GM23338 (cell line): ENCODE data around the gene POU6F1. TPM values are rescaled to one million over a fixed set of nuclear protein-coding genes. Genes with fewer than 3 reads are reported as not detected.

ENCODE experiments used
- ATAC-seq: fragments of 200-7000 bp; cut with Tn5 transposase; 3 replicates; pipeline ENCODE4 v1.9.1; 2020
- DNase-seq: peaks from one replicate; pipeline ENCODE4 v3.0.0-alpha.2; 2015; ENCODE audit warnings: low spot score
- H2AFZ ChIP-seq: fragments of 200-600 bp; sonication (generic); 2 replicates; pipeline ENCODE4 v1.8.0; 2016; ENCODE audit warnings: antibody characterized with exemption, mild to moderate bottlenecking, moderate library complexity
- H3F3A ChIP-seq: fragments of 200-600 bp; sonication (generic); replicated peaks from 2 replicates; pipeline ENCODE4 v1.8.0; 2017; ENCODE audit warnings: antibody characterized with exemption, mixed run types, low read depth
- H3K27ac ChIP-seq: fragments of 200-600 bp; sonication (generic); 2 replicates; pipeline ENCODE4 v1.6.1; 2016; ENCODE audit warnings: low read depth
- H3K27me3 ChIP-seq: fragments of 200-600 bp; sonication (generic); 2 replicates; pipeline ENCODE4 v1.8.0; 2016; ENCODE audit warnings: mild to moderate bottlenecking, mixed run types, moderate library complexity; ENCODE audit not compliant: insufficient read depth
- H3K36me3 ChIP-seq: fragments of 200-600 bp; sonication (generic); 2 replicates; pipeline ENCODE4 v1.8.0; 2016; ENCODE audit warnings: mild to moderate bottlenecking; ENCODE audit not compliant: insufficient read depth
- H3K4me1 ChIP-seq: fragments of 200-600 bp; sonication (generic); 2 replicates; pipeline ENCODE4 v1.8.0; 2016; ENCODE audit warnings: mild to moderate bottlenecking, moderate library complexity; ENCODE audit not compliant: insufficient read depth
- H3K4me2 ChIP-seq: fragments of 200-600 bp; sonication (generic); 2 replicates; pipeline ENCODE4 v1.7.1; 2017; ENCODE audit warnings: mixed run types
- H3K4me3 ChIP-seq: fragments of 200-600 bp; sonication (generic); 2 replicates; pipeline ENCODE4 v1.6.1; 2016; ENCODE audit warnings: mixed run types
- H3K79me2 ChIP-seq: fragments of 200-600 bp; sonication (generic); replicated peaks from 2 replicates; pipeline ENCODE4 v1.8.0; 2017; ENCODE audit warnings: mild to moderate bottlenecking; ENCODE audit not compliant: insufficient read depth
- H3K9me2 ChIP-seq: fragments of 200-600 bp; sonication (generic); 2 replicates; pipeline ENCODE4 v1.8.0; 2017; ENCODE audit not compliant: insufficient read depth
- H4K20me1 ChIP-seq: fragments of 200-600 bp; sonication (generic); replicated peaks from 2 replicates; pipeline ENCODE4 v1.8.0; 2017; ENCODE audit warnings: mild to moderate bottlenecking; ENCODE audit not compliant: insufficient read depth
- H3K27ac Mint-ChIP-seq: 2 replicates; pipeline ENCODE4 v1.8.0; 2020; ENCODE audit warnings: inconsistent platforms, mild to moderate bottlenecking, moderate library complexity, mixed read lengths
- H3K27me3 Mint-ChIP-seq: 3 replicates; pipeline ENCODE4 v1.8.0; 2022; ENCODE audit warnings: low read depth, mild to moderate bottlenecking, moderate library complexity, mixed read lengths, inconsistent platforms; ENCODE audit not compliant: insufficient read depth, poor library complexity
- H3K36me3 Mint-ChIP-seq: 3 replicates; pipeline ENCODE4 v1.8.0; 2021; ENCODE audit warnings: low read depth, mild to moderate bottlenecking, inconsistent platforms, moderate library complexity, mixed read lengths
- H3K4me1 Mint-ChIP-seq: 3 replicates; pipeline ENCODE4 v1.8.0; 2020; ENCODE audit warnings: mild to moderate bottlenecking, inconsistent platforms, mixed read lengths
- H3K4me3 Mint-ChIP-seq: 3 replicates; pipeline ENCODE4 v1.8.0; 2021; ENCODE audit warnings: moderate library complexity, mild to moderate bottlenecking, inconsistent platforms, mixed read lengths
- H3K9me3 Mint-ChIP-seq: 3 replicates; pipeline ENCODE4 v1.8.0; 2020; ENCODE audit warnings: moderate library complexity, mild to moderate bottlenecking, inconsistent platforms, mixed read lengths
- CREB1 ChIP-seq: fragments of 250-450 bp; sonication (Bioruptor Pico); IDR thresholded peaks from 2 replicates; pipeline ENCODE4 v1.5.0; 2020; ENCODE audit warnings: low read depth, mild to moderate bottlenecking, moderate library complexity
- EZH2 ChIP-seq: fragments of 200-600 bp; sonication (generic); IDR thresholded peaks from one replicate; pipeline ENCODE4 v1.8.0; 2017; ENCODE audit warnings: antibody characterized with exemption, mild to moderate bottlenecking, low read depth; ENCODE audit not compliant: unreplicated experiment
- EZH2phosphoT487 ChIP-seq: fragments of 200-600 bp; sonication (generic); IDR thresholded peaks from one replicate; pipeline ENCODE4 v1.8.1; 2018; ENCODE audit warnings: antibody characterized with exemption; ENCODE audit not compliant: unreplicated experiment
- JUNB ChIP-seq: IDR thresholded peaks from one replicate; pipeline ENCODE4 v1.6.1; 2016; ENCODE audit warnings: antibody characterized with exemption; ENCODE audit not compliant: unreplicated experiment
- NANOG ChIP-seq: IDR thresholded peaks from 2 replicates; pipeline ENCODE4 v1.6.1; 2016; ENCODE audit warnings: antibody characterized with exemption, borderline replicate concordance
- POLR2AphosphoS5 ChIP-seq: IDR thresholded peaks from 2 replicates; pipeline ENCODE4 v1.6.1; 2016; ENCODE audit warnings: antibody characterized with exemption, low read depth
- STAT1 ChIP-seq: IDR thresholded peaks from one replicate; pipeline ENCODE4 v1.6.1; 2016; ENCODE audit warnings: antibody characterized with exemption; ENCODE audit not compliant: unreplicated experiment
- ZNF114 ChIP-seq: fragments of 250-450 bp; sonication (Bioruptor Pico); IDR thresholded peaks from 2 replicates; pipeline ENCODE4 v1.5.0; 2020; ENCODE audit warnings: mild to moderate bottlenecking, moderate library complexity
- ZNF331 ChIP-seq: fragments of 250-450 bp; sonication (Bioruptor Pico); IDR thresholded peaks from 2 replicates; pipeline ENCODE4 v1.5.0; 2020; ENCODE audit warnings: low read depth, mild to moderate bottlenecking, moderate library complexity
- polyA plus RNA-seq: library from polyadenylated mRNA; unstranded; fragments of >200 nt; fragmentation: Nextera tagmentation; extraction: Ambion mirVana; gene quantifications from 2 replicates; pipeline ENCODE4 v1.2.1, GENCODE V29; 2016
- total RNA-seq: library from RNA; depleted of rRNA; stranded (reverse); fragments of >200 nt; shearing (Covaris generic); gene quantifications from 2 replicates; pipeline ENCODE4 v1.2.3, GENCODE V29; 2014
- TF ChIP-seq, protein P1 (sequence below): IDR thresholded peaks from one replicate; pipeline ENCODE4 v1.6.1; 2018; ENCODE audit warnings: antibody characterized with exemption; ENCODE audit not compliant: unreplicated experiment
- TF ChIP-seq, protein P2 (sequence below): fragments of 250-450 bp; sonication (Bioruptor Pico); IDR thresholded peaks from 2 replicates; pipeline ENCODE4 v1.5.0; 2020; ENCODE audit warnings: mild to moderate bottlenecking, moderate library complexity
- TF ChIP-seq, protein P3 (sequence below), 2 experiments: fragments of 200-600 bp in 1 of 2; sonication (generic) in 1 of 2; conservative IDR thresholded peaks; 2 replicates each; pipeline versions ENCODE4 v1.5.1 to v1.6.1; 2016 to 2017; ENCODE audit warnings: antibody characterized with exemption in 2 of 2, low read depth in 2 of 2, mild to moderate bottlenecking in 2 of 2, moderate library complexity in 1 of 2
- TF ChIP-seq, protein P4 (sequence below): IDR thresholded peaks from 2 replicates; pipeline ENCODE4 v1.6.1; 2016; ENCODE audit warnings: antibody characterized with exemption

POU6F1 gene
- total and polyA plus RNA-seq, 2 experiments from 2014 or later: 3.0 to 4.0 TPM

DNA sequence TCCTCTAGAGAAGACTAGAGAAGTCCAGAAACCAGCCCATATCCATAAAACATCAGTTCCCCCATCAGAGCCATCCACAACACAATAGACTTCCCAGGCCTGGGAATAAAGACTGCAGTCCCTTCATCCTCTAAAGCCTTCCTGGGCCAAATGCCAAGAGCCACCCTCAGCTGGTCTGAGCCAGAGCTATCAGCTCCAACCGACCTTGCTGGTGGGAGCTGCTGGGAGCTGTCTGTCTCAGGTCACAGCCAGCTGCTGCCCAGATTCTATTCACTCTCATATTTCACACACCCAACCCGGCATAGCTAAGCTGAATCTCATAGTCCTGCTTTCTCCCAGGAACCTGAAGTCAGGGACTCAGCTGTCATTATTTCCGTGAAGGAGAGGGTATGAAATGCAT, 34.0 kb downstream of the POU6F1 start:
- Histone ChIP-seq H3K36me3 (no peaks in the 10 kb centered on the region), H3K27ac (no peak overlapping the region), H3F3A (no peaks in the 10 kb centered on the region), H3K9me2 (no peaks in the 10 kb centered on the region), H4K20me1 (no peaks in the 10 kb centered on the region), H3K4me3 (no peak overlapping the region), H3K27me3 (no peaks in the 10 kb centered on the region), H3K4me2 (no peak overlapping the region), H3K4me1 (no peaks in the 10 kb centered on the region), H3K79me2 (no peaks in the 10 kb centered on the region), H2AFZ (peak overlapping the region; percentile 23; the same call in 1 of the 2 replicates)
- H3K36me3 Mint-ChIP-seq: no peaks in the 10 kb centered on the region
- H3K9me3 Mint-ChIP-seq: no peaks in the 10 kb centered on the region
- H3K27me3 Mint-ChIP-seq: peaks cover 9% of the 10 kb centered on the region
- peaks cover 6% of the 10 kb centered on the region for H3K4me1 Mint-ChIP-seq
- peak; percentile 20 for DNase-seq
- H3K4me3 Mint-ChIP-seq: no peak overlapping the region
- H3K27ac Mint-ChIP-seq: no peak overlapping the region
- peak; percentile 44; the same call in 2 of the 3 replicates for ATAC-seq
- TF ChIP-seq EZH2phosphoT487 (no peak), ZNF114 (CRISPR knock-in tag) (no peak), NANOG (no peak), JUNB (no peak), CREB1 (CRISPR knock-in tag) (no peak), EZH2 (no peak), ZNF331 (no peak), POLR2AphosphoS5 (no peak), STAT1 (no peak)
- TF ChIP-seq, protein P1, sequence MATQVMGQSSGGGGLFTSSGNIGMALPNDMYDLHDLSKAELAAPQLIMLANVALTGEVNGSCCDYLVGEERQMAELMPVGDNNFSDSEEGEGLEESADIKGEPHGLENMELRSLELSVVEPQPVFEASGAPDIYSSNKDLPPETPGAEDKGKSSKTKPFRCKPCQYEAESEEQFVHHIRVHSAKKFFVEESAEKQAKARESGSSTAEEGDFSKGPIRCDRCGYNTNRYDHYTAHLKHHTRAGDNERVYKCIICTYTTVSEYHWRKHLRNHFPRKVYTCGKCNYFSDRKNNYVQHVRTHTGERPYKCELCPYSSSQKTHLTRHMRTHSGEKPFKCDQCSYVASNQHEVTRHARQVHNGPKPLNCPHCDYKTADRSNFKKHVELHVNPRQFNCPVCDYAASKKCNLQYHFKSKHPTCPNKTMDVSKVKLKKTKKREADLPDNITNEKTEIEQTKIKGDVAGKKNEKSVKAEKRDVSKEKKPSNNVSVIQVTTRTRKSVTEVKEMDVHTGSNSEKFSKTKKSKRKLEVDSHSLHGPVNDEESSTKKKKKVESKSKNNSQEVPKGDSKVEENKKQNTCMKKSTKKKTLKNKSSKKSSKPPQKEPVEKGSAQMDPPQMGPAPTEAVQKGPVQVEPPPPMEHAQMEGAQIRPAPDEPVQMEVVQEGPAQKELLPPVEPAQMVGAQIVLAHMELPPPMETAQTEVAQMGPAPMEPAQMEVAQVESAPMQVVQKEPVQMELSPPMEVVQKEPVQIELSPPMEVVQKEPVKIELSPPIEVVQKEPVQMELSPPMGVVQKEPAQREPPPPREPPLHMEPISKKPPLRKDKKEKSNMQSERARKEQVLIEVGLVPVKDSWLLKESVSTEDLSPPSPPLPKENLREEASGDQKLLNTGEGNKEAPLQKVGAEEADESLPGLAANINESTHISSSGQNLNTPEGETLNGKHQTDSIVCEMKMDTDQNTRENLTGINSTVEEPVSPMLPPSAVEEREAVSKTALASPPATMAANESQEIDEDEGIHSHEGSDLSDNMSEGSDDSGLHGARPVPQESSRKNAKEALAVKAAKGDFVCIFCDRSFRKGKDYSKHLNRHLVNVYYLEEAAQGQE: no peak
- TF ChIP-seq, protein P2, sequence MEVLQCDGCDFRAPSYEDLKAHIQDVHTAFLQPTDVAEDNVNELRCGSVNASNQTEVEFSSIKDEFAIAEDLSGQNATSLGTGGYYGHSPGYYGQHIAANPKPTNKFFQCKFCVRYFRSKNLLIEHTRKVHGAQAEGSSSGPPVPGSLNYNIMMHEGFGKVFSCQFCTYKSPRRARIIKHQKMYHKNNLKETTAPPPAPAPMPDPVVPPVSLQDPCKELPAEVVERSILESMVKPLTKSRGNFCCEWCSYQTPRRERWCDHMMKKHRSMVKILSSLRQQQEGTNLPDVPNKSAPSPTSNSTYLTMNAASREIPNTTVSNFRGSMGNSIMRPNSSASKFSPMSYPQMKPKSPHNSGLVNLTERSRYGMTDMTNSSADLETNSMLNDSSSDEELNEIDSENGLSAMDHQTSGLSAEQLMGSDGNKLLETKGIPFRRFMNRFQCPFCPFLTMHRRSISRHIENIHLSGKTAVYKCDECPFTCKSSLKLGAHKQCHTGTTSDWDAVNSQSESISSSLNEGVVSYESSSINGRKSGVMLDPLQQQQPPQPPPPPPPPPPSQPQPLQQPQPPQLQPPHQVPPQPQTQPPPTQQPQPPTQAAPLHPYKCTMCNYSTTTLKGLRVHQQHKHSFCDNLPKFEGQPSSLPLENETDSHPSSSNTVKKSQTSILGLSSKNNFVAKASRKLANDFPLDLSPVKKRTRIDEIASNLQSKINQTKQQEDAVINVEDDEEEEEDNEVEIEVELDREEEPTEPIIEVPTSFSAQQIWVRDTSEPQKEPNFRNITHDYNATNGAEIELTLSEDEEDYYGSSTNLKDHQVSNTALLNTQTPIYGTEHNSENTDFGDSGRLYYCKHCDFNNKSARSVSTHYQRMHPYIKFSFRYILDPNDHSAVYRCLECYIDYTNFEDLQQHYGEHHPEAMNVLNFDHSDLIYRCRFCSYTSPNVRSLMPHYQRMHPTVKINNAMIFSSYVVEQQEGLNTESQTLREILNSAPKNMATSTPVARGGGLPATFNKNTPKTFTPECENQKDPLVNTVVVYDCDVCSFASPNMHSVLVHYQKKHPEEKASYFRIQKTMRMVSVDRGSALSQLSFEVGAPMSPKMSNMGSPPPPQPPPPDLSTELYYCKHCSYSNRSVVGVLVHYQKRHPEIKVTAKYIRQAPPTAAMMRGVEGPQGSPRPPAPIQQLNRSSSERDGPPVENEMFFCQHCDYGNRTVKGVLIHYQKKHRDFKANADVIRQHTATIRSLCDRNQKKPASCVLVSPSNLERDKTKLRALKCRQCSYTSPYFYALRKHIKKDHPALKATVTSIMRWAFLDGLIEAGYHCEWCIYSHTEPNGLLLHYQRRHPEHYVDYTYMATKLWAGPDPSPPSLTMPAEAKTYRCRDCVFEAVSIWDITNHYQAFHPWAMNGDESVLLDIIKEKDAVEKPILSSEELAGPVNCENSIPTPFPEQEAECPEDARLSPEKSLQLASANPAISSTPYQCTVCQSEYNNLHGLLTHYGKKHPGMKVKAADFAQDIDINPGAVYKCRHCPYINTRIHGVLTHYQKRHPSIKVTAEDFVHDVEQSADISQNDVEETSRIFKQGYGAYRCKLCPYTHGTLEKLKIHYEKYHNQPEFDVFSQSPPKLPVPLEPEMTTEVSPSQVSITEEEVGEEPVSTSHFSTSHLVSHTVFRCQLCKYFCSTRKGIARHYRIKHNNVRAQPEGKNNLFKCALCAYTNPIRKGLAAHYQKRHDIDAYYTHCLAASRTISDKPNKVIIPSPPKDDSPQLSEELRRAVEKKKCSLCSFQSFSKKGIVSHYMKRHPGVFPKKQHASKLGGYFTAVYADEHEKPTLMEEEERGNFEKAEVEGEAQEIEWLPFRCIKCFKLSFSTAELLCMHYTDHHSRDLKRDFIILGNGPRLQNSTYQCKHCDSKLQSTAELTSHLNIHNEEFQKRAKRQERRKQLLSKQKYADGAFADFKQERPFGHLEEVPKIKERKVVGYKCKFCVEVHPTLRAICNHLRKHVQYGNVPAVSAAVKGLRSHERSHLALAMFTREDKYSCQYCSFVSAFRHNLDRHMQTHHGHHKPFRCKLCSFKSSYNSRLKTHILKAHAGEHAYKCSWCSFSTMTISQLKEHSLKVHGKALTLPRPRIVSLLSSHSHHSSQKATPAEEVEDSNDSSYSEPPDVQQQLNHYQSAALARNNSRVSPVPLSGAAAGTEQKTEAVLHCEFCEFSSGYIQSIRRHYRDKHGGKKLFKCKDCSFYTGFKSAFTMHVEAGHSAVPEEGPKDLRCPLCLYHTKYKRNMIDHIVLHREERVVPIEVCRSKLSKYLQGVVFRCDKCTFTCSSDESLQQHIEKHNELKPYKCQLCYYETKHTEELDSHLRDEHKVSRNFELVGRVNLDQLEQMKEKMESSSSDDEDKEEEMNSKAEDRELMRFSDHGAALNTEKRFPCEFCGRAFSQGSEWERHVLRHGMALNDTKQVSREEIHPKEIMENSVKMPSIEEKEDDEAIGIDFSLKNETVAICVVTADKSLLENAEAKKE: no peak
- TF ChIP-seq, protein P3, sequence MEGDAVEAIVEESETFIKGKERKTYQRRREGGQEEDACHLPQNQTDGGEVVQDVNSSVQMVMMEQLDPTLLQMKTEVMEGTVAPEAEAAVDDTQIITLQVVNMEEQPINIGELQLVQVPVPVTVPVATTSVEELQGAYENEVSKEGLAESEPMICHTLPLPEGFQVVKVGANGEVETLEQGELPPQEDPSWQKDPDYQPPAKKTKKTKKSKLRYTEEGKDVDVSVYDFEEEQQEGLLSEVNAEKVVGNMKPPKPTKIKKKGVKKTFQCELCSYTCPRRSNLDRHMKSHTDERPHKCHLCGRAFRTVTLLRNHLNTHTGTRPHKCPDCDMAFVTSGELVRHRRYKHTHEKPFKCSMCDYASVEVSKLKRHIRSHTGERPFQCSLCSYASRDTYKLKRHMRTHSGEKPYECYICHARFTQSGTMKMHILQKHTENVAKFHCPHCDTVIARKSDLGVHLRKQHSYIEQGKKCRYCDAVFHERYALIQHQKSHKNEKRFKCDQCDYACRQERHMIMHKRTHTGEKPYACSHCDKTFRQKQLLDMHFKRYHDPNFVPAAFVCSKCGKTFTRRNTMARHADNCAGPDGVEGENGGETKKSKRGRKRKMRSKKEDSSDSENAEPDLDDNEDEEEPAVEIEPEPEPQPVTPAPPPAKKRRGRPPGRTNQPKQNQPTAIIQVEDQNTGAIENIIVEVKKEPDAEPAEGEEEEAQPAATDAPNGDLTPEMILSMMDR (conservative IDR thresholded peaks at IDR 0.05; ENCODE audit: low read depth in 2 of 2): no peak
- TF ChIP-seq, protein P4, sequence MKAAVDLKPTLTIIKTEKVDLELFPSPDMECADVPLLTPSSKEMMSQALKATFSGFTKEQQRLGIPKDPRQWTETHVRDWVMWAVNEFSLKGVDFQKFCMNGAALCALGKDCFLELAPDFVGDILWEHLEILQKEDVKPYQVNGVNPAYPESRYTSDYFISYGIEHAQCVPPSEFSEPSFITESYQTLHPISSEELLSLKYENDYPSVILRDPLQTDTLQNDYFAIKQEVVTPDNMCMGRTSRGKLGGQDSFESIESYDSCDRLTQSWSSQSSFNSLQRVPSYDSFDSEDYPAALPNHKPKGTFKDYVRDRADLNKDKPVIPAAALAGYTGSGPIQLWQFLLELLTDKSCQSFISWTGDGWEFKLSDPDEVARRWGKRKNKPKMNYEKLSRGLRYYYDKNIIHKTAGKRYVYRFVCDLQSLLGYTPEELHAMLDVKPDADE: no peak
